Hypothalamus (tissue), 51 donors: ENCODE results near the gene NPAS3.

Source experiments
- DNase-seq, 51 donors: peaks; one replicate each; lab custom pipeline; 2025; lab: John Stamatoyannopoulos, UW

The NPAS3 gene

GRCh38 chr14:33527023-33527634, 588.5 kb downstream of the NPAS3 start:
- DNase-seq, result no peak

- no peak for DNase-seq
Observed at GRCh38 chr14:33528655-33529054, 590.0 kb downstream of the NPAS3 start.

GRCh38 chr14:33529787-33530757, 591.4 kb downstream of the NPAS3 start:
- DNase-seq, result no peak

GRCh38 chr14:33532553-33532952, 593.9 kb downstream of the NPAS3 start:
- no peak for DNase-seq

GRCh38 chr14:33534104-33534503, 595.4 kb downstream of the NPAS3 start:
- no peak for DNase-seq

- DNase-seq, result no peak
Observed at GRCh38 chr14:33534632-33535031, 596.0 kb downstream of the NPAS3 start.

GRCh38 chr14:33539918-33540357, 601.3 kb downstream of the NPAS3 start:
- no peak for DNase-seq

- DNase-seq, result no peak
Observed at GRCh38 chr14:33541171-33541570, 602.5 kb downstream of the NPAS3 start.

GRCh38 chr14:33542338-33543287, 603.9 kb downstream of the NPAS3 start:
- DNase-seq, result peak in 7 of 51 donors; percentile 2 to 37 (median 12)

- no peak for DNase-seq
Observed at GRCh38 chr14:33545696-33546095, 607.0 kb downstream of the NPAS3 start.

GRCh38 chr14:33548606-33549005, 609.9 kb downstream of the NPAS3 start:
- DNase-seq, result no peak

GRCh38 chr14:33551963-33552362, 613.3 kb downstream of the NPAS3 start:
- no peak for DNase-seq

GRCh38 chr14:33553706-33554278, 615.1 kb downstream of the NPAS3 start:
- DNase-seq, result no peak

- no peak for DNase-seq
Observed at GRCh38 chr14:33554988-33555387, 616.3 kb downstream of the NPAS3 start.

- DNase-seq, result no peak
Observed at GRCh38 chr14:33555710-33556350, 617.2 kb downstream of the NPAS3 start.

GRCh38 chr14:33556382-33557121, 617.9 kb downstream of the NPAS3 start:
- DNase-seq, result no peak

GRCh38 chr14:33560718-33561431, 622.2 kb downstream of the NPAS3 start:
- DNase-seq, result no peak

- no peak for DNase-seq
Observed at GRCh38 chr14:33561488-33562175, 623.0 kb downstream of the NPAS3 start.
